Right renal pelvis (tissue), 4 donors: ENCODE results near the gene UST. TPM values are rescaled to one million over a fixed set of nuclear protein-coding genes. Genes with fewer than 3 reads are reported as not detected.
"Not testable (repeated sequence)": the region's sequence is repeated elsewhere in the genome, so short reads cannot be mapped to it uniquely, and the experiment has no call there.

ENCODE experiments used
- DNase-seq, 4 donors: peaks; one replicate each; pipeline ENCODE4 v3.0.0-alpha.2; 2013; ENCODE audit warnings: low read depth in 4 of 4, low spot score in 3 of 4, missing footprints in 1 of 4
- polyA plus RNA-seq, 4 donors: library from polyadenylated mRNA; unstranded; fragments of 120-200 nt; gene quantifications; one replicate each; pipeline ENCODE4 v1.2.1, GENCODE V29; 2013; ENCODE audit not compliant: insufficient read length in 4 of 4

Gene UST
- polyA plus RNA-seq, 4 donors, result 10.6 to 13.2 (median 12.3) TPM

DNA sequence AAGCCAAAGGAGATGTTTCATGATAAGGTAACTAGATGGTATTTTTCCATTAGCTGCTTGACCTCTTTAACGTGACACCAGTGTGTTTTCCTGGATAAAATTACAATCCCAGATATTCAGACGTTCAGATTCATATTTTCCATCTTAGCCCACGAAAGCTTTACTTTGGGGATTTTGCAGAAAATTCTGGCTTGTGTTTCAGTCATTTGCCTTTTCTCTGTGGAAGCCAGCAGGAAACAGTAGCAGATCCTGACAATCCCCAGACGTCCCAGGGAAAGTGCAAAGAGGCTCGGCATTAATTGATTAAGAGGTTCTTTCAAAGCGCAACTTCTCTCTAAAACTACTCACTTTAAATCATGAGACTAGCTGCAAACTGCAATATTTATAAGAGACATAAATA, 243.6 kb downstream of the UST start:
- no peak for DNase-seq

DNA sequence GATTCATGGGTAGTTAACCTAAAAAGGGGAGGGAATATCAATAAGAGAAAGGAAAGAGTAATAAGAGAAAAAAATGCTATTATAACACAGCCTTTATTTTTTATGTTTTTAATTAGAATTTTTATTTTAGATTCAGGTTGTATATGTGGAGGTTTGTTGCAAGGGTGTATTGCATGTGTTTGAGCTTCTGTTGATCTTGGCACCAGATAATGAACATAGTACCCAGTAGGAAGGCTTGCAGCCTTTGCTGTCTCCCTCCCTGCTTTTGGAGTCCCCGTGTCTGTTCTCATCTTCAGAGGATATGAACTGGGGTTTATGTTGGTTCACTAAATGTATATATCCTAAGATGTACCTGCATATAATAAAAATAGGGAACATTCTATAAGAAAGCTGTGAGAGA, 250.0 kb downstream of the UST start:
- no peak for DNase-seq

DNA sequence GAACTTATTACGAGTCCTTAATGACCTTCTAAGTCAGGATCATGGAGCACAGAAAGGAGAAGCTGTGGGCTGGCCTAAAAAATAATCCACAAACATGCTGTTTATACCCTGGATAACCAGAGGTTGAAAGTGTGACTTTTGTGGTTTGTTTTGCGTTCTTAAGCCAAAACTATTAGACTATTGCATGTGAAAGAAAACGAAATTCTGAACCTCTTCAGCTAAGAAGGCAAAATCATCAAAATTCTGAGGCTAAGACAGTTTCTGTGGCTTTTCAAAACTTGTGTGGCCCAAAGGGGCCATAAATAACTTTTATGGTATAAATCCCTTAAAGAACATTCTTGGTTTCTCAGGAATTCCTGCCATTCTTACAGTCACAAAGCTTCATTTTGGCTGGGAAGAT, 251.0 kb downstream of the UST start:
- peak in 2 of 4 donors; percentile 34 to 40 for DNase-seq

DNA sequence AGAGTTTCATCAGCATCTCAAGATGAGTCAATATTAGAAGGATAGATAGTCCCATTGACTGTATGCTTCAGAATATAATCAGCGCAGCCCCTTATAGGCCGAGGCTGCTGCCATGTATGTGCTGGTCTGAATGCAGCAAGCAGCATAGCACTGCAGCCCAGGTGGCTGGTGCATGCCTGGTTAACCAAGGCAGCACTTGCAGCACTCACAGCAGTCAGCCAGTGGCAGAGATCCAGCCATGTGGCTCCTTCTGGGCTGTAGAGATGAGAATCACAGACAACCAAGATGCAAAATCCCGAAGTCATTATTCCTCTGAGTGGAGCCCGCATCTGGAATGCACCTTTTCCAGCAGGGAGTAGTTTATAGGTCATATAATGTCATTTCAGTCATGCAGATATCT, 251.9 kb downstream of the UST start:
- no peak for DNase-seq

DNA sequence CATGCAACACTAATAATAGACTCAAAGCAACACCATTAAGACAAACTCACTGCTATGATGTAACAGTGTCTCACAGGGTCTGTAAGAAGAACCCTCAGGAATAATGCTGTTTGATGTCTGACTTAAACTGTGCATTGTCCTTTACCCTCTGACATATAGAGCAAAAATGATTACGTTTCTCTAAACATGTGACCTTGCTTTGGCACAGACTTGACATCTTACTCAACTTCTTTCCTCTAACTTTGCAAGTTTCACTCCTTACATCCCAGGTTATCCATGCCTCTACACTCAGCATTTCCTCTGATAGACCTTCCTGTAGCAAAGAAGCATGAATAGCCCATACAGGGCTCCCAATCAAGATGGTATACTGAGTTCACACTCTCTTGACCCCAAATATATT, 252.7 kb downstream of the UST start:
- DNase-seq, result no peak

DNA sequence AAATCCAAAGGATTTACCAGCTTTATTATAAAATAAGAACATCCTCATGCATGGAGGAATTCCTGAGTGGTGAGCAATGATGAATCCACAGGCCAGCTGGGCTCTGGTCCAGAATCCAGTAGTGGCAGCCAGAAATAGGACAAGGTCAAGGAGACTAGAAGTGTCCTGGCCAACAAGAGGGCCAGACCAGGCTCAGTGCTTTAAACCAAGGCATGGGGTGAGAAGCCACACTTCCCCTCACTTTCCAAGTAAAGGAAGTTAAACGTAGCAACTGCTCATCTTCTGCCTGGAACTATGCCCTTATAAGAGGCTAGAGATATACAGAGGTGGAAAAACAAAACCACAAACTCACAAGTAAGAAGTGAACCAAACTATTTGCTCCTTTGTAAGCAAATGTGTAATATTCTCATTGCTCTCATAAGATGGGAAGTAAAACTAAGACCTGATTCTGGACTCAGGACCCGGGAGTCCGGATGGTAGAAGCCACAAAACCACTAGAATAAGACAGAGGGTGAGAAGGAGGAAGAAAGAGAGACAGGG, 253.2 kb downstream of the UST start:
- no peak for DNase-seq

DNA sequence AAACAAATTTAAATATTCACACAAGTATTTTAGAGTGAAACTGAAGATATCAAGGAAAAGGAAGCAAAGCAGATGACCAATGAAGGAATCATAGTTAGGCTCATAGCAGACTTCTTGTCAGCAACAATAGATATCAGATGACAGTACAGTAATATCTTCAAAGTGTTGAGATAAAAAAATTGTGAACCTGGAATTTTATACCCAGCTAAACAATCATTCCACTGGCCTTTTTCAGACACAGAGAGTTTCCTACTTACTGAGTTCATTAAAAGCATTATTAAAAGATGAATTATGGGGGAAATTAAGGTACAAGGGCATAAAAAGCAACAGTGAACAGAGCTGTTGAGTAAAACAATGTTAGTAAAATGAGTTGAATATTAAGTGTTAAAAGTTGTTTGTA, 254.6 kb downstream of the UST start:
- DNase-seq, result no peak

DNA sequence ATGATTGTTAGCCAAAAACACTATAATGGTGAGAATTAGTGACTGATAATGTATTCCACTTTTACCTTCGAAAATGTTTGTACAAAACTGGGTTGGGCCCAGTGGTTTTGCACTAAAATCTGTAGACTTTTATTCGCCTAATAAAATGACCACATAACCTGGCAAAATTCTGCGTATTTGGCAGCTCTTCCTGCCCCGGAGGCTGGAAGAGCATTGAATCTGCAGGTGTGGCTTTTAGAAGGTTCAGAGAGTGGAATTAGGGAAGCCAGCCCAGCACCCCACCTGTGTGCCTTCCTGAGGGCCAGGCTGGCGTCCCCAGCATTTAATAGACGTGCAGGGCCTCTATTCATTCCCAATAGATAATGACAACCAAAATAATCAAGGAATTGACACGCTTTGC, 256.7 kb downstream of the UST start:
- DNase-seq, result no peak

DNA sequence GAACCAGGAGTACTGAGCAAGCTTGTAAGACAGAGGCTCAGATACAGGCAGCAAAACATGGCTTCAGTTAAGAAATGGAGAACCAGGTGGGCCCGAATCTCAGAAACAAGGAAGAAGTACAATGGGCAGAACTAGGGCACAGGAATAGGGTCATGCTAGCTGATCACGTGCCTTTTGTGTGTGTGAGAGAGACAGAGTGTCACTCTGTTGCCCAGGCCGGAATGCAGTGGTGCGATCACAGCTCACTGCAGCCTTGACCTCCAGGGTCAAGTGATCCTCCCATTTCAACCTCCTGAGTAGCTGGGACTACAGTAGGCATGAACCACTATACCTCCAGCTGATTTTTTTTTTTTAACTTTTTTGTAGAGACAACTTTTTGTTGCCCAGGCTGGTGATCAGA, 257.8 kb downstream of the UST start:
- DNase-seq, result no peak

DNA sequence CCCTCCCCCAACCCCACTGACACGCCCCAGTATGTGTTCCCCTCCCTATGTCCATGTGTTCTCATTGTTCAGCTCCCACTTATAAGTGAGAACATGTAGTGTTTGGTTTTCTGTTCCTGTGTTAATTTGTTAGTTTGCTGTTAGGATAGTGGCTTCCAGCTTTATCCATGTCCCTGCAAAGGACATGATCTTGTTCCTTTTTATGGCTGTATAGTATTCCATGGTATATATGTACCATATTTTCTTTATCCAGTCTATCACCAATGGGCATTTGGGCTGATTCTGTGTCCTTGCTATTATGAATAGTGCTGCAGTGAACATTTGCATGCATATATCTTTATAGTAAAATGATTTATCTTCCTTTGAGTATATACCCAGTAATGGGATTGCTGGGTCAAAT, 259.4 kb downstream of the UST start:
- DNase-seq, result not testable (repeated sequence)

DNA sequence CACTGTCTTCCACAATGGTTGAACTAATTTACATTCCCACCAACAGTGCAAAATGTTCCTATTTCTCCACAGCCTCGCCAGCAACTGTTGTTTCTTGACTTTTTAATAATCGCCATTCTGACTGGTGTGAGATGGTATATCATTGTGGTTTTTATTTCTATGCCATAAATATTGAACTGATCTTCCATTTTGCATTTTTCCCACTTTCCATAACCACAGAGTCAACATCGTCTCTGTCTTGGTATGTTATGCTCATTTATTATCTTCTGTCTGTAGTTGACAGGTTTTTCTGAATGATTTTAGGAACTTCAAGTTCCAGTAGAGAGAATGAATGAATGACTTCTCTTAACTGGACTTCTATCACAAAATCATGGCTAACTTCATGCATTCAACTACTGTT, 259.8 kb downstream of the UST start:
- no peak for DNase-seq

DNA sequence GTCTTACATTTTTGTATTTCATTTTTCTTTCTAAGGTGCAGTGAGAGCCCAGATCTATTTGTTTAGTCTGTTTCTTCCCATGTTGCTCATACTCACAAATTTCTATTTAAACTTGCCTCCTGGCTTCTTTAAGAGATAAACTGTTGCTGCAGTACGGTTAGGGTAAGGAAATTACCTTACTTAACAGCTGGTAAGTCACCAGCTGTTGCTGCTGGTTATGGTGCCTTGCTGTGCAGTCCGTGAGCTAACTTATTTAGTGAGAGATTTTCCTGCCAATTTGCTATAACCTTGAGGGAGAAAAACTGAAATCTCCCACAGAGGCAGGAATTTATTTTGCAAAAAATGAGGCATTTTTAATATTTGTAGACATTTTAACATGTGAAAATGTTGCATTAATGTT, 261.0 kb downstream of the UST start:
- DNase-seq, result no peak

DNA sequence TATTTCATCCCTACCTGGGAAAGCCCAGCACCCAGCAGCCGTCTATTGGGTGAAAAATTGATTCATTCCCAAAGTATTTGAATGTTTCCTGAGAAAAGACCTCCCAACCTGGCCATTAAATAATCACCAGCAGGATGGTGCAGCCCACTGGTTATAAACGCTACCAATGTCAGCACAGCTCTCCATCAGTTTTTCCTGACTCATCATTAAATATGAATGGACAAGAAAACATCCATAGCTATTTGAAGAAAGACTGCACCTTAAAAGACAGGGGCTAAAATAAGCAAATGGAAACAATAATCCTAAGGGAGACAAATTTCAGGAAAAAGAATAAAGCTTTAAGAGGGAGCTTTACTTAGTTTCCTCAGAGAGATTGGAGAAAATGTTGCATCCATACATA, 261.9 kb downstream of the UST start:
- DNase-seq, result no peak

DNA sequence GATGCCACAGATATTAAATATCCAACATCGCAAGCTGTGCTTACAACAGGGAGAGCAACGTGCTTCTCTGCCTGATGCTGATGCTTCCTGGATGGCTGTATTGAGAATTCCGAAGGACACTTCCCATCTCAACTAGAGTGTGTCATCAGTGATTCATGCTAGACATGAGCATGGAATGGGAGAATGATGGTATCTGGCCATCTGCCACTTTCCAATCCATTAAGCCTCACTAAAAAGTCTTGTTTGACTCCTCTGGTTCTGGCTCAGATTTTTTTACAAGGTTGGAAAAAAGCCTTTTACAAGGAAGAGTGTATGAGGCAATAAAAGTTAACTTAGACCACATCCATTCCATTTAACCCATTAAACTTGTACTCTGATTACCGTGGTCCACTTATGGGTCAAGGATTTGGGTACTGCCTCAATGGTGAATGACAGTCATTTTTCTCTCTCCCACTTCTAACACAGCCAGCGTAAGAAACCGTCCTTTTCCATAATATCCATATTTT, 265.3 kb downstream of the UST start:
- DNase-seq, result no peak

DNA sequence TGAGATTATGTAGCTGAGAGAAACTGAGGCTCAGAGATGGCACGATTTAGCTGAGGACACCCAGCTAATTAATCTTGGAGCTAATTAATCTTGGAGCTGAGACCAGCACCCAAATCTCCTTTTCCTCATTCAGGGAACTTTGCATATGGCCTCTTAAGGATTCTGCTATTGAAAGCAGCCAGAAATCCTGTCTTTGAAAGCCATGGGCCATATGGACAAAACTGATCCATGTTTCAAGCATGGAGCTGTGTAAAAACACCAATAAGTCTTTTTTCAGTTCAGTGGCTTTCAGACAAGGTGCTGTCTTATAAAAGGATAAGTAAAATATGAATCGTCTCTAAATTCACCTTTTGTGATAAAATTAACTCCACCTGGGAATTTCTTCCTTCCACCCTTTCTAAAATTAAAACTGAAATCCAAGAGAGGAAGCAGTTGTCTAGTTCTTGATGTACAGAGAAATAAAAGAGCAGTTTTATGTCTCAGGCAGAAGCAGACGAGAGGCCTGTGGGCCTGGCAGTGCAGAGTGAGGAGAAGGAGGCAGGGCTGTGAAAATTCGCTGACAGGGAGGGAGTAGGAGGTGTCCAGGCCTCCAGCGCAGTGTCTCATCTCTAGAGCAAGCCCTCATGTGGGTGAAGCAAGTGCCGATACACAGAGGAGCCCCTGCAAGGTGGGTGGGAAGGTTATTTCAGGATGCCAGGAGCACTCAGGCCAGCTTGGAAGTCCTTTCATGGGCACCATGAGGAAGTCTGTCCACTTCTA, 266.9 kb downstream of the UST start:
- DNase-seq, result no peak

DNA sequence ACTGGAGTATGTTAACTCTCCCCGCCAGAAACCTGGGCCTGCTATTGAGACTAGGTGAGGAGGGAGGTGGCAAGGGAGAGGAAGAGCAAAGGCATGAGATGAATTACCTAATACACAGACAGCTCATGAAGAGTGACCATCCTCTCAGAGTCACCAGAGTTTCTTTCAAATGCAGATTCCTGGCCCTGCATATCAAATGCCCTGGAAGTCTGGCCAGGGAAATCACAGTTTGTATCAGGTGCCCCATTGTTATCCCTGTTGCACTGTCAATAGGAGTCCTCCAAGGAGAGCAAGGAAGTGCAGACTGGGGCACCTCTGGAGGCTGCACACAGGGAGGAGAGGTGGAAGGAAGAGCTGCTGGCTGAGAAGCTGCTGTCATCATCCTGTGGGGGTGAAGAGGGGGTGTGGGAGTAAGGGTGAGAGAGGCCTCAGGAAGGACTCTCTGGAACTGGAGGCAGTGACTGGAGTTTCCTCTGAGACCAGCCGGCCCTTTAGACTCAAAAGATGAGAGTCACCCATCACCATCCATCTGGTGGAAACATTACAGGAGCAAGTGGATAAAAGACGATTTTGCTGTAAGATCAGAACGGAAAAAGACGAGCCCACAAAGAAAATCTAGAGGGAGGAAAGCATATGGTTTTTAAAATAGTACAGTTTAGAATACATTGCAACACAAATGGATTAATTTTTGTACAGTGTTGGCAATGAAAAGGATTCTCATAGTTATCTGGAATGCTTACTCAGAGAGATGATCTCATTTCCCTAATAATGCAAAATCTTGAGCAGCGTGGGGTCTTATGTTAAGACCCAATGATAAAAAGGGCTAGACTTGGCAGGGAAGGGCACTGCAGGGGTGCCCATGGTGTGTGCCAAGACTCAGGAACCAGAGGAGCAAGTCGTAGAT, 268.1 kb downstream of the UST start:
- DNase-seq, result no peak

DNA sequence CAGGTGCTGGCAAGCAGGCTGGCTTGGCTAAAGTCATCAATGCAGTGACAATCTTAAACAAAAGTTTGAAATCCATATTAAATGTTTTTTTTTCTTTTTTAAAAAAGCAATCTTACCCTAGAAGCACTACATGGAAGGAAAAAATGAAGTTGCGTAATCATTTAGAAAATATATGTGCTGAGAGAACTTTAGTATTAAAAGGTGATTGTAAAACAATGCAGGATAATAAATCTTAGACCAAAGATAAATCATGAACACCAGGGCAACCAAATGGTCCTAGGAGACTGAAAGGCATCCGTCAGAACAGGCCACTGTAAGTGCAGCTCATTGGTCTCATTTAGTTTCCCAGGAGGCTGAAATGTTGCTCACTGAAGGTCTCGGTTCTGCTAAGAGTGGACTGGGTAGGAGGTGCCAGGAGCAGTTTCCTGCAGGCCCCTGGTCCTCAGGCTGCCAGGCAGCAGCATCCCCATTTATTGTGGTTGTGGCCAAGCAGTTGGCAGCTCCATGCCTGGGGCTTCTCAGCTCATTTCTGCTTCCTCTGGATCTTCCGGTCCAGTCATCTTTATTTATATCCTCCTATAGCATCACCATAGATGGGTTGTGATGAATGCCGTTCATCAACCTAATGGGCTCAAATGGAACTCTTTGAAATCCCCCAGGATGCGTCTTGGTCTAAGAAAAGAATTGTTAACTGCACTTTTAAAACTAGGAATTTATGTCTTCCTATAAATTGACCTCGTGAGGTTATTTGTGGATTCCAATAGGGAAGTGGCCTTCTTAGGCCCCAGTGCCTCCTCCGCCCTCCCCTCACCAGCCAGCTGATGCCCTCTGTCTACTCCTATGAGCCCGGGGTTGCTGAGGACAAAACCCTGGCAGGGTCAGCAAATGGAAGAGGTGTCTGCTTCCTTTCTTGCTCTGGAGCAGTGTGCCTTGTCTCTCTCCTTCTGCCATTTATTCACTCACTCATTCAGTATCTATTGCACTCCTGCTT, 269.0 kb downstream of the UST start:
- DNase-seq, result no peak

DNA sequence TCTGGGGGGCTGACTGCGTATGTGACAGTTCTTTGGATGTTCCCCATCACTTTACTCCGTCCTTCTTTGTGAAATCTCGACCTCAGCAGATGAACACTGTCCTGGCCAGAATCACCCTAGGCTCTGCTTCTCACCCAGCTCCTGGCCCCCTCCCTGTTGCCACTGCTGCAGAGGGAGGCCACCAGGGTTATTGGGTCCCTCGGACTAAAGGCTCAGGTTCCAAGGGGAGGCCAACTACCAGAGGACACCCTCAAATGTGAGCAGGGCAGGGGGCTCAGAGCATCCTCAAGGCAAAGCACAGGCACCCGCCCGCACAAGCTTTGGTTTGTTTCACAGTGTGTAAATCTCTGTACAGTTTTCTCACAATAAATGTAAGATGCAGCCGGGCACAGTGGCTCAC, 269.9 kb downstream of the UST start:
- DNase-seq, result no peak

DNA sequence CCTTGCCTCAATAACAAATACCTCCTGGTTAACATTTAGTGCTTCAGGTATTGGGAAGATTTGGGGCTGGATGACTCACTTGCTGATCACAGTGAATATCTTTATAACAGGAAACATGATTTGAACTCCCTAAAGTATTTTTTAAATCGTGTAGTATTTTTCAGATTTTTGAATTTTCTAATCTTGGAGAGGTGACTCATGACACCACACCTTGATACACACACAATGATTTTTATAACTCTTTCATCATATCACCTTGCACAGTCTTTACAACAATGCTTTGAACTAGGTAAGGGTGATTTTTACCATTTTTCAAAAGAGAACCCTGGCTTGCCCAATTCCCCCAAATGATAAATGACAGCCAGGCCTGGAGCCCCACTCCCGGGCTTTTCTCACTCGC, 273.5 kb downstream of the UST start:
- DNase-seq, result no peak

DNA sequence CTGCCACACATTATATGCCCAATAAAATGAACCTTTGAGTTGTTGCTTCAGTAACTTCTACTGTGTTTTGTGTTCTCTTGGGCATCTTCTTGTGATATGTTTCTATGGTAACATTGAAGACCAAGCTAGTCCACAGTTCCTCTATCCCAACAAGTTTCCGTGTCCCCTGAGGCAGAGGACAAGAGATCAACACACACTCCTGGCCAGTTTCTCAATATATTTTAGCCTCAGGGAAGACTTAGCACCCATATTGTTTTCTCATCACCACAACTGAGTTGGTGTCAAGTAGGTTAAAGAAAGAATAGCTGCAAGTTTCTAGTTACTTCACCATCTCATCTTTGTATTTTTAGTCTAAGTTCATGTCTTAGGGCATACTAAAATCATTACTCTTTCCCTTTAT, 277.5 kb downstream of the UST start:
- no peak for DNase-seq
